ENCODE results near the gene ZSCAN12.
A peak's percentile ranks its signal among the peaks of the same experiment; 100 is the strongest.
"Not testable (repeated sequence)": the region's sequence is repeated elsewhere in the genome, so short reads cannot be mapped to it uniquely, and the experiment has no call there.

Gene ZSCAN12

GRCh38 chr6:28383235-28384142, 16.1 kb downstream of the ZSCAN12 start:
- TF ChIP-seq JUND (IDR thresholded peaks at IDR 0.05; ENCODE audit: low read depth), result no peak
- peak; percentile 47 to 90 for DNase-seq (ENCODE audit: low read depth in 1 of 2, low spot score in 1 of 2)
- in situ Hi-C loops (cut with HindIII; ENCODE audit: low pct_unique_long_range_greater_than_20kb, low sequenced_read_pairs), result no loop called here

GRCh38 chr6:28380381-28380780, 19.2 kb downstream of the ZSCAN12 start:
- TF ChIP-seq JUND (IDR thresholded peaks at IDR 0.05; ENCODE audit: low read depth), result no peak
- in situ Hi-C loops (cut with HindIII; ENCODE audit: low pct_unique_long_range_greater_than_20kb, low sequenced_read_pairs), result no loop called here
- no peak for DNase-seq (ENCODE audit: low read depth in 1 of 2, low spot score in 1 of 2)

DNA sequence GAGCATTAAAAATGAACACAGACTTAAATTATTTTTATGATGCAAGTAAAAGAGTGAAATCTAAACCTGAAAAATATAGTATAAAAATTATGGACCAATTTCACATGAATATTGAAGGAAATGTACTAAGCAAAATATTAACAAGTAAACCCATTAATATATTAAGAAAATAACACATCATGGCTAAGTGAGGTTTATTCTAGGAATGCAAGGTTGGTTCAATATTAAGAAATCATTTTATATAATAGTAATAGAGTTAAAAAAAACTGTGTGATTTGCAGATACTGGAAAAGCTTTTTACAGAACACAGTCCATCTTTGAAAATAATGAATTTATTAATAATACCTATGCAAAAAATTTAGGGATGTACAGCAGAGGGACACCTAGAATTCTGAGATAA, 20.9 kb downstream of the ZSCAN12 start:
- no peak for TF ChIP-seq JUND (IDR thresholded peaks at IDR 0.05; ENCODE audit: low read depth)

GRCh38 chr6:28377879-28378278, 21.7 kb downstream of the ZSCAN12 start:
- no peak for DNase-seq (ENCODE audit: low read depth in 1 of 2, low spot score in 1 of 2)
- in situ Hi-C loops (cut with HindIII; ENCODE audit: low pct_unique_long_range_greater_than_20kb, low sequenced_read_pairs), result no loop called here

More for the DNA sequence above, 20.9 kb downstream of the ZSCAN12 start:
- no peak for DNase-seq (ENCODE audit: low read depth in 1 of 2, low spot score in 1 of 2)
- in situ Hi-C loops (cut with HindIII; ENCODE audit: low pct_unique_long_range_greater_than_20kb, low sequenced_read_pairs), result no loop called here

DNA sequence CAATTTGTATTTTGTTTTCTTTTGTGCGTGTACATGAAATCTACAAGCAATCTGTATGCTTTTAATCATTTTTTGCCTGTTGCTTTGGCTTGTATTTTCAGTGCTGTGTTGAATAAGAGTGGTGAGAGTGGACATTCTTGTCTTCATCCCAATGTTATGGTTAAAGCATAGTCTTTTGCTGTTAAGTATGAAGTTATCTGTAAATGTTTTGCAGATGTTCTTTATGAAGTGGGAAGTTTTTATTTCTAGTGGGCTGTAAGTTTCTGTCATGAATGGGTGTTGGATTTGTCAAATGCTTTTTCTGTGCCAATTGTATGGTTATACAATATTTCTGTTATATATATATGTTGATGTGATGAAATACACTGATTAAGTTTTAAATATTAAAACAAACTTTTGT, 25.6 kb downstream of the ZSCAN12 start:
- in situ Hi-C loops (cut with HindIII; ENCODE audit: low pct_unique_long_range_greater_than_20kb, low sequenced_read_pairs), result no loop called here
- TF ChIP-seq JUND (IDR thresholded peaks at IDR 0.05; ENCODE audit: low read depth), result no peak
- DNase-seq (ENCODE audit: low read depth in 1 of 2, low spot score in 1 of 2), result no peak

More at GRCh38 chr6:28377879-28378278, 21.7 kb downstream of the ZSCAN12 start:
- TF ChIP-seq JUND (IDR thresholded peaks at IDR 0.05; ENCODE audit: low read depth), result no peak

DNA sequence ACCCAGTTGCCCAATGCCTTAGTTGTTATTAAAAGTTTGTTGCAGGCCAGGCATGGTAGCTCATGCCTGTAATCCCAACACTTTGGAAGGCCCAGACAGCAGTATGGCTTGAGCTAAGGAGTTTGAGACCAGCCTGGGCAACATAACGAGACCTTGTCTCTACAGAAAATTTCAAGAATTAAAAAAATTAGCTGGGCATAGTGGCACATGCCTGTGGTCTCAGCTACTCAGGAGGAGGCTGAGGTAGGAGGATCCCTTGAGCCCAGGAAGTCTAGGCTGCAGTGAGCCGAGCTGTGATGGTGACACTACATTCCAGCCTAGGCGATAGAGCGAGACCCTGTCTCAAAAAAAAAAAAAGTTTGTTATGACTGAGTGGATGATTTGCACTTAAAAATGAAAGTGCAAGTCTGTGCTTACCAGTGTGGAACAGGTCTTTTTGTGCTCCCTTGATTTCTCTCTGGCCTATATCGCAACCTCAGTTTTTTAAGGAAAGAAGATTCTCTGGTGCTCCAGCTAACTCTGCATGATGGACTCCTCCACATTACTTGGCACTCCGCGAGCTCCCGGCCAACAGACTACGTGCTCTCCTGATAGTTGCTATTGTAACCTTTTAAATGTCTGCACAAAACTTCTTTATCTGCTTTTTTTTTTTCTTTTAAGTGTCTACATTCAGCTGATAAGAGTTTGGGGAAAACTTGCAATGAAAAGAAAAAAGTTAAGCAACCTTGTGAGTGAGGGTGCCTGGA, 27.7 kb downstream of the ZSCAN12 start:
- in situ Hi-C loops (cut with HindIII; ENCODE audit: low pct_unique_long_range_greater_than_20kb, low sequenced_read_pairs), result no loop called here
- TF ChIP-seq JUND (IDR thresholded peaks at IDR 0.05; ENCODE audit: low read depth), result no peak
- DNase-seq (ENCODE audit: low read depth in 1 of 2, low spot score in 1 of 2), result no peak

GRCh38 chr6:28371280-28371679, 28.3 kb downstream of the ZSCAN12 start:
- in situ Hi-C loops (cut with HindIII; ENCODE audit: low pct_unique_long_range_greater_than_20kb, low sequenced_read_pairs), result no loop called here
- DNase-seq (ENCODE audit: low read depth in 1 of 2, low spot score in 1 of 2), result no peak
- TF ChIP-seq JUND (IDR thresholded peaks at IDR 0.05; ENCODE audit: low read depth), result no peak

- TF ChIP-seq JUND (IDR thresholded peaks at IDR 0.05; ENCODE audit: low read depth), result no peak
- in situ Hi-C loops (cut with HindIII; ENCODE audit: low pct_unique_long_range_greater_than_20kb, low sequenced_read_pairs), result no loop called here
- no peak for DNase-seq (ENCODE audit: low read depth in 1 of 2, low spot score in 1 of 2)
Observed at GRCh38 chr6:28370440-28370839, 29.1 kb downstream of the ZSCAN12 start.

DNA sequence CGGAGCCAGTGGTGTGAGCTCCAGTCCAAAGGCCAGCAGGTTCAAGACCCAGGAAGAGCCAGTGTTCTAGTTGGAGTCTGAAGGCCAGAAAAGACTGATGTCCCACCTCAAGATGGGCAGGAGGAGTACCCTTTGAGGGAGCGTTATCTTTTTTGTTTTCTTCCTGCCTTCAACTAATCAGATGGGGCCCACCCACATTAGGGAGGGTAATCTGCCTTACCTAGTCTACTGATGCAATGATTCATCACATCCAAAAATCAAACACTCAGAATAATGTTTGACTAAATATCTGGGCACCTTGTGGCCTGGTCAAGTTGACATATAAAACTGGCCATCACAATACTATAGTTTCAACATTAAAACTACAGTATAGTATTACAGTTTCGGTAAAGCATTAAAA, 30.1 kb downstream of the ZSCAN12 start:
- no peak for DNase-seq (ENCODE audit: low read depth in 1 of 2, low spot score in 1 of 2)
- TF ChIP-seq JUND (IDR thresholded peaks at IDR 0.05; ENCODE audit: low read depth), result no peak
- in situ Hi-C loops (cut with HindIII; ENCODE audit: low pct_unique_long_range_greater_than_20kb, low sequenced_read_pairs), result no loop called here

DNA sequence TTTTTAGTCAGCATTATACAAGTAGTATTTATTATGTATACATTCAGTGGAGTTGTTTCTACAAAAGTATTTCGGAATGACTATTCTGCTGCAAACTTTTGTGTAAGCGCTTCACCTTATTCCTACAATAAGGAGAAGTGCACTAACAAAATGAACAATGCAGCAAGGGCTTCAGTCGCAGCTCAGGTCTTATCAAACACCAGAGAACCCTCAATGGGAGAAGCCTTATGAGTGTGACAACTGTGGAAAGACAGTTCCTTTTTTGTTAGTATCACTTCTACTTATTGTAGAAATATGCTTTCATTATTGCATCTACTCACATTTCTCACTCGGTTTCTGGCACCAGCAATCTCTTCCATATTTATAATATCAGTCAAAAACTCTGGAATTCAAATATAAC, 31.0 kb downstream of the ZSCAN12 start:
- in situ Hi-C loops (cut with HindIII; ENCODE audit: low pct_unique_long_range_greater_than_20kb, low sequenced_read_pairs), result no loop called here
- no peak for DNase-seq (ENCODE audit: low read depth in 1 of 2, low spot score in 1 of 2)

DNA sequence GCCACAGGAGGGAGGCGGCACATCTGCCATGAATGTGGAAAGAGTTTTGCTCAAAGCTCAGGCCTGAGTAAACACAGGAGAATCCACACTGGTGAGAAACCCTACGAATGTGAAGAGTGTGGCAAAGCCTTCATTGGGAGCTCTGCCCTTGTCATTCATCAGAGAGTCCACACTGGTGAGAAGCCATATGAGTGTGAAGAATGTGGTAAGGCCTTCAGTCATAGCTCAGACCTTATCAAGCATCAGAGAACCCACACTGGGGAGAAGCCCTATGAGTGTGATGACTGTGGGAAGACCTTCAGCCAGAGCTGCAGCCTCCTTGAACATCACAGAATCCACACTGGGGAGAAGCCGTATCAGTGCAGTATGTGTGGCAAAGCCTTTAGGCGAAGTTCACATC, 34.0 kb downstream of the ZSCAN12 start:
- DNase-seq (ENCODE audit: low read depth in 1 of 2, low spot score in 1 of 2); in situ Hi-C loops (cut with HindIII; ENCODE audit: low pct_unique_long_range_greater_than_20kb, low sequenced_read_pairs): not testable (repeated sequence)

More for the DNA sequence above, 31.0 kb downstream of the ZSCAN12 start:
- TF ChIP-seq JUND (IDR thresholded peaks at IDR 0.05; ENCODE audit: low read depth), result no peak

DNA sequence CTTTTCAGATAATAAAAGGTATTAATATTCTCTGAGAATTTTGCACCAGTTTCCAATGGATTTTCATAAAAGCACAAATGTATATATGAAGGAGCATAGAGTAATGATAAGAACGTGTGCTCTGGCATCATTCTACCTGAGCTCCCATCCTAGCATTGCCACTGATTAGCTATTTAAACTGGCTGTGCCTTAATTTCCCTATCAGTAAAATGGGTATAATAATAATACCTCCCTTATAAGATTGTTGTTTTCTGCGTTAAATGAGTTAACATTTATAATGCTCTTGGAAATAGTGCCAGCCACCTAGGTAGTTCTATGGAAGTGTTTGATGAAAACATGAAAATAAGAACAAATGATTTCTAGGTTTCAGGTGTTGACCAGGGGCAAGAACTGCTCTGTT, 38.6 kb downstream of the ZSCAN12 start:
- DNase-seq (ENCODE audit: low read depth in 1 of 2, low spot score in 1 of 2), result no peak
- in situ Hi-C loops (cut with HindIII; ENCODE audit: low pct_unique_long_range_greater_than_20kb, low sequenced_read_pairs), result no loop called here
- no peak for TF ChIP-seq JUND (IDR thresholded peaks at IDR 0.05; ENCODE audit: low read depth)

DNA sequence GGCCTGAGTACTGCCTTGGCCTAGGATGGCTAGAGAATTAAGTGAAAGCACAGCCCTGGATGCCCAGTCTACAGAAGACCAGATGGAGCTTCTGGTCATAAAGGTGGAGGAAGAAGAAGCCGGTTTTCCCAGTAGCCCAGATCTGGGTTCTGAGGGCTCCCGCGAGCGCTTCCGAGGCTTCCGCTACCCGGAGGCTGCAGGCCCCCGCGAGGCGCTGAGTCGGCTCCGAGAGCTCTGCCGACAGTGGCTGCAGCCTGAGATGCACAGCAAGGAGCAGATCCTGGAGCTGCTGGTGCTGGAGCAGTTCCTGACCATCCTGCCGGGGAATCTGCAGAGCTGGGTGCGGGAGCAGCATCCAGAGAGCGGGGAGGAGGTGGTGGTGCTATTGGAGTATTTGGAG, 40.0 kb downstream of the ZSCAN12 start:
- DNase-seq (ENCODE audit: low read depth in 1 of 2, low spot score in 1 of 2); in situ Hi-C loops (cut with HindIII; ENCODE audit: low pct_unique_long_range_greater_than_20kb, low sequenced_read_pairs): not testable (repeated sequence)

All from T47D (cell line).